HepG2 (cell line): Measurements from ENCODE around the gene PCTP. TPM values are rescaled to one million over a fixed set of nuclear protein-coding genes. Genes with fewer than 3 reads are reported as not detected.
A peak's percentile ranks its signal among the peaks of the same experiment; 100 is the strongest.

ENCODE experiments used
- ATF7-NPFF ChIP-seq: sonication (generic); formaldehyde crosslinking; IDR thresholded peaks from 2 replicates; pipeline ENCODE4 v1.8.1; 2023; ENCODE audit warnings: mild to moderate bottlenecking, low read depth, missing genetic modification reagents, moderate library complexity
- BCL6 ChIP-seq: IDR thresholded peaks from 2 replicates; pipeline ENCODE4 v1.6.1; 2016; ENCODE audit warnings: missing genetic modification reagents, missing compliant biosample characterization
- CREM ChIP-seq, 2 experiments: sonication (generic) in 1 of 2; formaldehyde crosslinking in 1 of 2; IDR thresholded peaks; 2 replicates each; pipeline versions ENCODE4 v1.4.0 to v1.6.1; 2016 to 2020; ENCODE audit warnings: antibody characterized with exemption in 1 of 2, mild to moderate bottlenecking in 1 of 2, missing genetic modification reagents in 1 of 2
- ETS1 ChIP-seq: sonication (generic); formaldehyde crosslinking; IDR thresholded peaks from 2 replicates; pipeline ENCODE4 v1.4.0; 2020; ENCODE audit warnings: missing genetic modification reagents
- PHF5A ChIP-seq: IDR thresholded peaks from one replicate; pipeline ENCODE4 v1.6.1; 2018; ENCODE audit warnings: low read depth, missing genetic modification reagents; ENCODE audit not compliant: unreplicated experiment
- PPARG ChIP-seq: conservative IDR thresholded peaks from 2 replicates; pipeline ENCODE4 v1.6.1; 2016; ENCODE audit warnings: missing biosample characterization, missing genetic modification reagents
- RBM22 ChIP-seq: fragments of 200-400 bp; formaldehyde crosslinking; optimal IDR thresholded peaks from 2 replicates; pipeline ENCODE3; 2017; ENCODE audit warnings: mild to moderate bottlenecking, low read length, moderate library complexity
- RORA ChIP-seq: sonication (generic); formaldehyde crosslinking; IDR thresholded peaks from 2 replicates; pipeline ENCODE4 v1.5.0; 2020; ENCODE audit warnings: mild to moderate bottlenecking, missing genetic modification reagents, moderate library complexity
- SOX5 ChIP-seq: IDR thresholded peaks from 2 replicates; pipeline ENCODE4 v1.6.1; 2016; ENCODE audit warnings: borderline replicate concordance
- ZBTB10 ChIP-seq: sonication (generic); formaldehyde crosslinking; IDR thresholded peaks from 2 replicates; pipeline ENCODE4 v1.4.0; 2020; ENCODE audit warnings: missing genetic modification reagents, borderline replicate concordance
- ZBTB46 ChIP-seq: sonication (generic); formaldehyde crosslinking; IDR thresholded peaks from 2 replicates; pipeline ENCODE4 v1.4.0; 2020; ENCODE audit warnings: mild to moderate bottlenecking, missing genetic modification reagents, borderline replicate concordance
- ZFP62 ChIP-seq: sonication (generic); formaldehyde crosslinking; IDR thresholded peaks from 2 replicates; pipeline ENCODE4 v1.4.0; 2020; ENCODE audit warnings: missing genetic modification reagents
- ZNF274 ChIP-seq: sonication (generic); formaldehyde crosslinking; IDR thresholded peaks from 2 replicates; pipeline ENCODE4 v1.5.1; 2020; ENCODE audit warnings: mild to moderate bottlenecking, missing genetic modification reagents
- ZNF280D ChIP-seq: sonication (generic); formaldehyde crosslinking; IDR thresholded peaks from 2 replicates; pipeline ENCODE4 v1.5.1; 2020; ENCODE audit warnings: mild to moderate bottlenecking, missing genetic modification reagents
- ZNF281 ChIP-seq: sonication (generic); formaldehyde crosslinking; IDR thresholded peaks from 2 replicates; pipeline ENCODE4 v1.4.0; 2020; ENCODE audit warnings: missing genetic modification reagents, borderline replicate concordance
- ZNF570 ChIP-seq: sonication (generic); formaldehyde crosslinking; IDR thresholded peaks from 2 replicates; pipeline ENCODE4 v1.4.0; 2020; ENCODE audit warnings: mild to moderate bottlenecking, missing genetic modification reagents, borderline replicate concordance
- ZNF672 ChIP-seq: sonication (generic); formaldehyde crosslinking; IDR thresholded peaks from 2 replicates; pipeline ENCODE4 v1.8.1; 2022; ENCODE audit warnings: missing genetic modification reagents
- ZNF773 ChIP-seq: sonication (generic); formaldehyde crosslinking; IDR thresholded peaks from 2 replicates; pipeline ENCODE4 v1.4.0; 2020; ENCODE audit warnings: missing genetic modification reagents, borderline replicate concordance
- polyA plus RNA-seq, 8 experiments: library from polyadenylated mRNA; depleted of rRNA in 3 of 8; stranded (reverse) in 7 of 8; unstranded in 1 of 8; fragments of >200 nt; fragmentation: Illumina TruSeq in 4 of 8; extraction: Trizol in 4 of 8; gene quantifications; 2 replicates each; pipeline versions ENCODE4 v1.2.1 to v1.2.3, GENCODE V29; 2011 to 2016; ENCODE audit warnings: low read depth in 4 of 8, missing spikeins in 1 of 8, mixed read lengths in 1 of 8; ENCODE audit not compliant: insufficient read depth in 1 of 8
- total RNA-seq, 5 experiments: library from RNA; depleted of rRNA; stranded (reverse); fragments of >200 nt; fragmentation: Illumina TruSeq; extraction: Trizol; gene quantifications; 2 replicates each; pipeline ENCODE4 v1.2.3, GENCODE V29; 2016; ENCODE audit warnings: low read depth in 1 of 5

The PCTP gene
- total and polyA plus RNA-seq, 2 of the 13 experiments (the other 11 are each of a cell fraction or from before 2014, with no cell fraction given), result 37.1 to 50.7 TPM

GRCh38 chr17:55743103-55743679 is 7.7 kb upstream of the PCTP start (continued):
- TF ChIP-seq CREM (IDR thresholded peaks at IDR 0.05) (peak; percentile 54), CREM (CRISPR knock-in tag; IDR thresholded peaks at IDR 0.05) (no peak), BCL6 (CRISPR knock-in tag) (no peak), ZNF280D (CRISPR knock-in tag) (no peak), ZBTB10 (CRISPR knock-in tag) (no peak), ATF7-NPFF (CRISPR knock-in tag) (no peak), SOX5 (CRISPR knock-in tag) (peak; percentile 57; the same call in 1 of the 2 replicates), RBM22 (no peak), ETS1 (CRISPR knock-in tag) (no peak), PPARG (CRISPR knock-in tag) (0 out of 2 replicates have a peak, but pooled peaks have one; percentile 13), ZNF570 (CRISPR knock-in tag) (no peak), ZNF672 (no peak), PHF5A (CRISPR knock-in tag) (no peak), ZNF281 (CRISPR knock-in tag) (no peak), ZFP62 (no peak), ZNF773 (CRISPR knock-in tag) (no peak), ZBTB46 (CRISPR knock-in tag) (no peak), RORA (CRISPR knock-in tag) (no peak), ZNF274 (CRISPR knock-in tag) (no peak)
